HepG2 (cell line): ENCODE data around the gene STIM2. TPM values are rescaled to one million over a fixed set of nuclear protein-coding genes. Genes with fewer than 3 reads are reported as not detected.

Source experiments
- ATAC-seq: fragments of 200-7000 bp; cut with Tn5 transposase; 3 replicates; pipeline ENCODE4 v1.9.1; 2020; ENCODE audit warnings: mild to moderate bottlenecking, moderate library complexity
- BruUV-seq: library from RNA; stranded (reverse); fragments of 400-500 nt; replicated peaks from 2 replicates; lab custom pipeline; 2021; lab: Mats Ljungman, UMichigan
- CTCF ChIA-PET: fragments of 300-600 bp; formaldehyde crosslinking; extraction: SDS; loops from one replicate; lab custom pipeline; 2021; ENCODE audit warnings: low total read pairs, inconsistent platforms, low intra/inter-chr PET ratio; lab: Yijun Ruan, JAX
- POLR2A ChIA-PET: fragments of 350-600 bp; sonication (Branson Sonifier 250); formaldehyde crosslinking; loops from one replicate; lab custom pipeline; 2020; ENCODE audit warnings: antibody characterized with exemption, inconsistent platforms; lab: Yijun Ruan, JAX
- DNase-seq: peaks from one replicate; pipeline ENCODE4 v3.0.0-alpha.2; 2015; ENCODE audit warnings: low spot score
- FAIRE-seq: peaks from 3 replicates; lab custom pipeline; 2011; peaks lifted over from hg19 to GRCh38; lab: Jason Lieb, UNC
- H2AFZ ChIP-seq: one replicate; pipeline ENCODE4 v1.6.1; 2011; ENCODE audit warnings: low read length, inconsistent platforms
- H3K27ac ChIP-seq: fragments of 300-600 bp; 3 replicates; pipeline ENCODE4 v1.8.0; 2011; ENCODE audit warnings: mixed run types, mild to moderate bottlenecking, mixed read lengths, low read length, inconsistent platforms; ENCODE audit not compliant: insufficient read depth; ENCODE audit errors: extremely low read length
- H3K27me3 ChIP-seq, 2 experiments: fragments of 200-600 bp in 1 of 2; 2 replicates in 1 of 2; 3 replicates in 1 of 2; pipeline versions ENCODE4 v1.6.0 to v1.8.0; 2011; ENCODE audit warnings: low read length in 2 of 2, mild to moderate bottlenecking in 2 of 2, moderate library complexity in 2 of 2, inconsistent platforms in 1 of 2; ENCODE audit not compliant: insufficient read depth in 2 of 2, control insufficient read depth in 1 of 2
- H3K36me3 ChIP-seq, 2 experiments: fragments of 200-600 bp in 1 of 2; replicated peaks in 1 of 2; 2 replicates in 1 of 2; 3 replicates in 1 of 2; pipeline versions ENCODE4 v1.5.1 to v1.8.0; 2011; ENCODE audit warnings: low read length in 2 of 2, inconsistent platforms in 1 of 2; ENCODE audit not compliant: insufficient read depth in 2 of 2, control insufficient read depth in 1 of 2
- H3K4me1 ChIP-seq: 2 replicates; pipeline ENCODE4 v1.5.1; 2012; ENCODE audit warnings: low read length, inconsistent platforms; ENCODE audit not compliant: insufficient read depth
- H3K4me2 ChIP-seq: 2 replicates; pipeline ENCODE4 v1.6.0; 2011; ENCODE audit warnings: low read depth, low read length, inconsistent platforms
- H3K4me3 ChIP-seq, 3 experiments: fragments of 200-600 bp in 1 of 3; sonication (generic), shearing (Covaris generic) in 1 of 3; replicated peaks in 1 of 3; 2 replicates each; pipeline ENCODE4 v1.5.1; 2011 to 2016; ENCODE audit warnings: low read length in 3 of 3, inconsistent platforms in 2 of 3, low read depth in 2 of 3, mild to moderate bottlenecking in 2 of 3, control low read depth in 1 of 3, mixed read lengths in 1 of 3; ENCODE audit not compliant: insufficient read depth in 1 of 3
- H3K79me2 ChIP-seq: one replicate; pipeline ENCODE4 v1.6.1; 2011; ENCODE audit warnings: low read length, inconsistent platforms; ENCODE audit not compliant: insufficient read depth
- H3K9ac ChIP-seq: 2 replicates; pipeline ENCODE4 v1.6.0; 2011; ENCODE audit warnings: mild to moderate bottlenecking, low read depth, low read length, inconsistent platforms; ENCODE audit not compliant: insufficient read depth
- H3K9me3 ChIP-seq: 2 replicates; pipeline ENCODE4 v1.5.1; 2012; ENCODE audit warnings: mild to moderate bottlenecking, low read length
- H4K20me1 ChIP-seq: 2 replicates; pipeline ENCODE4 v1.6.0; 2011; ENCODE audit warnings: inconsistent platforms, mild to moderate bottlenecking, low read length, moderate library complexity; ENCODE audit not compliant: insufficient read depth
- HNRNPL ChIP-seq: fragments of 200-400 bp; formaldehyde crosslinking; IDR thresholded peaks from 2 replicates; pipeline ENCODE4 v1.6.1; 2017; ENCODE audit warnings: mild to moderate bottlenecking, low read depth, low read length
- KAT2B ChIP-seq: fragments of 150-350 bp; IDR thresholded peaks from 2 replicates; pipeline ENCODE4 v1.6.1; 2014; ENCODE audit warnings: low read depth, low read length, borderline replicate concordance
- NFE2L1 ChIP-seq: sonication (generic); formaldehyde crosslinking; IDR thresholded peaks from 2 replicates; pipeline ENCODE4 v1.4.0; 2020; ENCODE audit warnings: missing genetic modification reagents, mild to moderate bottlenecking, borderline replicate concordance
- SP2 ChIP-seq: sonication (generic); formaldehyde crosslinking; IDR thresholded peaks from 2 replicates; pipeline ENCODE4 v1.5.1; 2020; ENCODE audit warnings: mild to moderate bottlenecking, missing genetic modification reagents
- TP53 ChIP-seq: sonication (generic); formaldehyde crosslinking; conservative IDR thresholded peaks from 2 replicates; pipeline ENCODE4 v1.4.0; 2020; ENCODE audit warnings: missing genetic modification reagents
- ZNF432 ChIP-seq: sonication (generic); formaldehyde crosslinking; IDR thresholded peaks from 2 replicates; pipeline ENCODE4 v1.5.0; 2020; ENCODE audit warnings: missing genetic modification reagents, mild to moderate bottlenecking, borderline replicate concordance
- ZNF563 ChIP-seq: sonication (generic); formaldehyde crosslinking; IDR thresholded peaks from 2 replicates; pipeline ENCODE4 v1.8.0; 2022; ENCODE audit warnings: mild to moderate bottlenecking, moderate library complexity, missing genetic modification reagents
- ZNF75D ChIP-seq: sonication (generic); formaldehyde crosslinking; IDR thresholded peaks from 2 replicates; pipeline ENCODE4 v1.8.1; 2023; ENCODE audit warnings: missing genetic modification reagents, mild to moderate bottlenecking, borderline replicate concordance
- ZNF761 ChIP-seq: sonication (generic); formaldehyde crosslinking; conservative IDR thresholded peaks from 2 replicates; pipeline ENCODE4 v1.4.0; 2020; ENCODE audit warnings: mild to moderate bottlenecking, missing genetic modification reagents
- ZSCAN31 ChIP-seq: sonication (generic); formaldehyde crosslinking; IDR thresholded peaks from 2 replicates; pipeline ENCODE4 v1.5.0; 2020; ENCODE audit warnings: low read depth, mild to moderate bottlenecking, missing genetic modification reagents
- in situ Hi-C: cut with HindIII; loops from 2 replicates; pipeline ENCODE4 v1.10.0; 2017; ENCODE audit warnings: low pct_unique_long_range_greater_than_20kb; ENCODE audit not compliant: extremely low pct_ligation_motif_present
- intact Hi-C: fragments of 100-400 bp; cut with micrococcal nuclease; formaldehyde crosslinking; loops from one replicate; pipeline ENCODE4 v1.10.0; 2022; ENCODE audit not compliant: unreplicated experiment
- polyA plus RNA-seq, 8 experiments: library from polyadenylated mRNA; depleted of rRNA in 3 of 8; stranded (reverse) in 7 of 8; unstranded in 1 of 8; fragments of >200 nt; fragmentation: Illumina TruSeq in 4 of 8; extraction: Trizol in 4 of 8; gene quantifications; 2 replicates each; pipeline versions ENCODE4 v1.2.1 to v1.2.3, GENCODE V29; 2011 to 2016; ENCODE audit warnings: low read depth in 4 of 8, missing spikeins in 1 of 8, mixed read lengths in 1 of 8; ENCODE audit not compliant: insufficient read depth in 1 of 8
- total RNA-seq, 5 experiments: library from RNA; depleted of rRNA; stranded (reverse); fragments of >200 nt; fragmentation: Illumina TruSeq; extraction: Trizol; gene quantifications; 2 replicates each; pipeline ENCODE4 v1.2.3, GENCODE V29; 2016; ENCODE audit warnings: low read depth in 1 of 5
- TF ChIP-seq, protein P1 (sequence below): conservative IDR thresholded peaks from 2 replicates; pipeline ENCODE4 v1.6.1; 2018; ENCODE audit warnings: missing genetic modification reagents
- TF ChIP-seq, protein P2 (sequence below): sonication (generic); formaldehyde crosslinking; IDR thresholded peaks from 2 replicates; pipeline ENCODE4 v1.4.0; 2020; ENCODE audit warnings: mild to moderate bottlenecking, missing genetic modification reagents
- TF ChIP-seq, protein P3 (sequence below): sonication (generic); formaldehyde crosslinking; IDR thresholded peaks from 2 replicates; pipeline ENCODE4 v1.4.0; 2020; ENCODE audit warnings: missing genetic modification reagents, borderline replicate concordance
- TF ChIP-seq, protein P4 (sequence below): IDR thresholded peaks from 2 replicates; pipeline ENCODE4 v1.6.1; 2016; ENCODE audit warnings: low read depth, control low read depth
- TF ChIP-seq, protein P5 (sequence below): IDR thresholded peaks from 2 replicates; pipeline ENCODE4 v1.6.1; 2016; ENCODE audit warnings: missing biosample characterization, missing genetic modification reagents, low read depth

Gene STIM2
- total and polyA plus RNA-seq, 2 of the 13 experiments (the other 11 are each of a cell fraction or from before 2014, with no cell fraction given) = 19.3 to 19.4 TPM

DNA sequence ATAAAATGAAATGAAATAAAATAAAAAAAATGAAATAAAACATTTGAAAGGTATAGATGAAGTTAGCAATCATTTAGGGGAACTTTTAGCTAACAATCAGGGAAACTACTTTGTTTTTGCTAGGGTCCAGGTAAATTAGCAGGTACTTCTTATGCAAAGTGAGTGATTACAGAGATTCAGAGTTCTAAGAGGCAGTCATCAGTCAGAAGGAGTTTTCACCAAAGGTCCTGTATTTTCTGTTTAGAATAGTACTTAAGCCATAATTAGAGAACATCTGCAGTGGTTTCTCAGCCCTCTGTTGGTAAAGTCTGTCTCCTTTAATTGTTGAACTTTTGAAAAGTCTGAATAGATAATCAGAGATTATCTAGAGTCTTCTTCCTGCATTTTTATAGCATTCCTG lies 50.6 kb downstream of the STIM2 start:
- no peak for FAIRE-seq
- CTCF ChIA-PET = no interaction called here
- TF ChIP-seq, protein P1, sequence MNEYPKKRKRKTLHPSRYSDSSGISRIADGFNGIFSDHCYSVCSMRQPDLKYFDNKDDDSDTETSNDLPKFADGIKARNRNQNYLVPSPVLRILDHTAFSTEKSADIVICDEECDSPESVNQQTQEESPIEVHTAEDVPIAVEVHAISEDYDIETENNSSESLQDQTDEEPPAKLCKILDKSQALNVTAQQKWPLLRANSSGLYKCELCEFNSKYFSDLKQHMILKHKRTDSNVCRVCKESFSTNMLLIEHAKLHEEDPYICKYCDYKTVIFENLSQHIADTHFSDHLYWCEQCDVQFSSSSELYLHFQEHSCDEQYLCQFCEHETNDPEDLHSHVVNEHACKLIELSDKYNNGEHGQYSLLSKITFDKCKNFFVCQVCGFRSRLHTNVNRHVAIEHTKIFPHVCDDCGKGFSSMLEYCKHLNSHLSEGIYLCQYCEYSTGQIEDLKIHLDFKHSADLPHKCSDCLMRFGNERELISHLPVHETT (CRISPR knock-in tag) = no peak
- no peak for TF ChIP-seq SP2 (CRISPR knock-in tag)
- TF ChIP-seq HNRNPL = no peak
- TF ChIP-seq ZNF75D (CRISPR knock-in tag) = no peak
- TF ChIP-seq KAT2B = no peak
- no peak for TF ChIP-seq ZNF432 (CRISPR knock-in tag)
- no peak for TF ChIP-seq ZNF761 (CRISPR knock-in tag)
- no peak for TF ChIP-seq ZNF563 (CRISPR knock-in tag)
- TF ChIP-seq, protein P2, sequence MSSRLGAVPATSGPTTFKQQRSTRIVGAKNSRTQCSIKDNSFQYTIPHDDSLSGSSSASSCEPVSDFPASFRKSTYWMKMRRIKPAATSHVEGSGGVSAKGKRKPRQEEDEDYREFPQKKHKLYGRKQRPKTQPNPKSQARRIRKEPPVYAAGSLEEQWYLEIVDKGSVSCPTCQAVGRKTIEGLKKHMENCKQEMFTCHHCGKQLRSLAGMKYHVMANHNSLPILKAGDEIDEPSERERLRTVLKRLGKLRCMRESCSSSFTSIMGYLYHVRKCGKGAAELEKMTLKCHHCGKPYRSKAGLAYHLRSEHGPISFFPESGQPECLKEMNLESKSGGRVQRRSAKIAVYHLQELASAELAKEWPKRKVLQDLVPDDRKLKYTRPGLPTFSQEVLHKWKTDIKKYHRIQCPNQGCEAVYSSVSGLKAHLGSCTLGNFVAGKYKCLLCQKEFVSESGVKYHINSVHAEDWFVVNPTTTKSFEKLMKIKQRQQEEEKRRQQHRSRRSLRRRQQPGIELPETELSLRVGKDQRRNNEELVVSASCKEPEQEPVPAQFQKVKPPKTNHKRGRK = no peak
- TF ChIP-seq, protein P3, sequence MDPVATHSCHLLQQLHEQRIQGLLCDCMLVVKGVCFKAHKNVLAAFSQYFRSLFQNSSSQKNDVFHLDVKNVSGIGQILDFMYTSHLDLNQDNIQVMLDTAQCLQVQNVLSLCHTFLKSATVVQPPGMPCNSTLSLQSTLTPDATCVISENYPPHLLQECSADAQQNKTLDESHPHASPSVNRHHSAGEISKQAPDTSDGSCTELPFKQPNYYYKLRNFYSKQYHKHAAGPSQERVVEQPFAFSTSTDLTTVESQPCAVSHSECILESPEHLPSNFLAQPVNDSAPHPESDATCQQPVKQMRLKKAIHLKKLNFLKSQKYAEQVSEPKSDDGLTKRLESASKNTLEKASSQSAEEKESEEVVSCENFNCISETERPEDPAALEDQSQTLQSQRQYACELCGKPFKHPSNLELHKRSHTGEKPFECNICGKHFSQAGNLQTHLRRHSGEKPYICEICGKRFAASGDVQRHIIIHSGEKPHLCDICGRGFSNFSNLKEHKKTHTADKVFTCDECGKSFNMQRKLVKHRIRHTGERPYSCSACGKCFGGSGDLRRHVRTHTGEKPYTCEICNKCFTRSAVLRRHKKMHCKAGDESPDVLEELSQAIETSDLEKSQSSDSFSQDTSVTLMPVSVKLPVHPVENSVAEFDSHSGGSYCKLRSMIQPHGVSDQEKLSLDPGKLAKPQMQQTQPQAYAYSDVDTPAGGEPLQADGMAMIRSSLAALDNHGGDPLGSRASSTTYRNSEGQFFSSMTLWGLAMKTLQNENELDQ = no peak
- no peak for TF ChIP-seq NFE2L1
- TF ChIP-seq, protein P4, sequence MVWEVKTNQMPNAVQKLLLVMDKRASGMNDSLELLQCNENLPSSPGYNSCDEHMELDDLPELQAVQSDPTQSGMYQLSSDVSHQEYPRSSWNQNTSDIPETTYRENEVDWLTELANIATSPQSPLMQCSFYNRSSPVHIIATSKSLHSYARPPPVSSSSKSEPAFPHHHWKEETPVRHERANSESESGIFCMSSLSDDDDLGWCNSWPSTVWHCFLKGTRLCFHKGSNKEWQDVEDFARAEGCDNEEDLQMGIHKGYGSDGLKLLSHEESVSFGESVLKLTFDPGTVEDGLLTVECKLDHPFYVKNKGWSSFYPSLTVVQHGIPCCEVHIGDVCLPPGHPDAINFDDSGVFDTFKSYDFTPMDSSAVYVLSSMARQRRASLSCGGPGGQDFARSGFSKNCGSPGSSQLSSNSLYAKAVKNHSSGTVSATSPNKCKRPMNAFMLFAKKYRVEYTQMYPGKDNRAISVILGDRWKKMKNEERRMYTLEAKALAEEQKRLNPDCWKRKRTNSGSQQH = no peak
- TF ChIP-seq TP53 (CRISPR knock-in tag) = no peak
- no peak for TF ChIP-seq ZSCAN31 (CRISPR knock-in tag)
- TF ChIP-seq, protein P5, sequence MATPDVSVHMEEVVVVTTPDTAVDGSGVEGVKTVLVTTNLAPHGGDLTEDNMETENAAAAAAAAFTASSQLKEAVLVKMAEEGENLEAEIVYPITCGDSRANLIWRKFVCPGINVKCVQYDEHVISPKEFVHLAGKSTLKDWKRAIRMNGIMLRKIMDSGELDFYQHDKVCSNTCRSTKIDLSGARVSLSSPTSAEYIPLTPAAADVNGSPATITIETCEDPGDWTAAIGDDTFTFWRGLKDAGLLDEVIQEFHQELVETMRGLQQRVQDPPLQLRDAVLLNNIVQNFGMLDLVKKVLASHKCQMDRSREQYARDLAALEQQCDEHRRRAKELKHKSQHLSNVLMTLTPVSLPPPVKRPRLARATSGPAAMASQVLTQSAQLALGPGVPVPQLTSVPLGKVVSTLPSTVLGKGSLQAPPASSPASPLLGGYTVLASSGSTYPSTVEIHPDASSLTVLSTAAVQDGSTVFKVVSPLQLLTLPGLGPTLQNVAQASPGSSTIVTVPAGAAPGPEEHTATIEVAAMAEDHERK (CRISPR knock-in tag) = no peak

More for the DNA sequence above, 50.6 kb downstream of the STIM2 start:
- POLR2A ChIA-PET = no interaction called here
- ATAC-seq (no peak), DNase-seq (no peak)
- Histone ChIP-seq H3K4me2 (no peak overlapping the region), H3K79me2 (no peaks in the 10 kb centered on the region), H3K4me1 (no peaks in the 10 kb centered on the region), H3K9me3 (no peaks in the 10 kb centered on the region), H3K27ac (no peak overlapping the region), H3K4me3 (no peak overlapping the region), H2AFZ (no peak overlapping the region), H3K36me3 (no peaks in the 10 kb centered on the region), H3K9ac (no peak overlapping the region), H3K27me3 (no peaks in the 10 kb centered on the region), H4K20me1 (no peaks in the 10 kb centered on the region)
- intact Hi-C loops = no loop called here
- in situ Hi-C loops = no loop called here
- no TSS peak for BruUV-seq
